ENCODE results near the gene COP1. TPM values are rescaled to one million over a fixed set of nuclear protein-coding genes. Genes with fewer than 3 reads are reported as not detected.

Gene COP1
- polyA plus RNA-seq, 3 donors = 44.0 to 74.2 (median 68.6) TPM

- H2AFZ ChIP-seq (ENCODE audit: insufficient read depth, low read depth, low read length, poor library complexity, severe bottlenecking) = no peak overlapping the region
- no peaks in the 10 kb centered on the region for H3K4me1 ChIP-seq (ENCODE audit: control insufficient read depth in 1 of 2, insufficient read depth in 2 of 2, low read length in 2 of 2)
- no peak overlapping the region for H3K27ac ChIP-seq (ENCODE audit: low read depth in 1 of 2, low read length in 2 of 2)
- intact Hi-C loops (cut with micrococcal nuclease) = no loop called here
- Mint-ChIP-seq H3K4me3 (no peak overlapping the region), H3K9me3 (peaks cover 0 to 2% (median 0%) of the 10 kb centered on the region in 7 donors), H3K4me1 (no peaks in the 10 kb centered on the region), H3K36me3 (peaks cover 54 to 66% of the 10 kb centered on the region in 2 donors), H3K27ac (no peak overlapping the region), H3K27me3 (ENCODE audit: low read depth in 3 of 3) (no peaks in the 10 kb centered on the region)
- H3K27me3 ChIP-seq (ENCODE audit: control insufficient read depth in 2 of 2, insufficient read depth in 2 of 2, low read length in 2 of 2) = no peaks in the 10 kb centered on the region
- H4K20me1 ChIP-seq (ENCODE audit: insufficient read depth, low read length) = peaks cover 100% of the 10 kb centered on the region
- no peak overlapping the region for H3K9ac ChIP-seq (ENCODE audit: insufficient read depth, low read length, poor library complexity, severe bottlenecking)
- WGBS (ENCODE audit: insufficient coverage) = no CpG with 5 or more reads among the region's 2 CpGs
- peaks cover 41 to 91% of the 10 kb centered on the region in 2 donors for H3K36me3 ChIP-seq (replicated peaks in 1 of 2; ENCODE audit: control insufficient read depth in 1 of 2, insufficient read depth in 2 of 2, low read length in 2 of 2)
- no peak for DNase-seq
- peaks cover 81% of the 10 kb centered on the region for H3K79me2 ChIP-seq (ENCODE audit: insufficient read depth, low read length)
- H3K4me3 ChIP-seq (replicated peaks in 1 of 3; ENCODE audit: low read depth in 2 of 3, low read length in 3 of 3) = no peak overlapping the region
- no peaks in the 10 kb centered on the region for H3K9me3 ChIP-seq (replicated peaks in 1 of 2; ENCODE audit: control insufficient read depth in 1 of 2, insufficient read depth in 1 of 2, low read length in 2 of 2)
- no peak overlapping the region for H3K4me2 ChIP-seq (replicated peaks; ENCODE audit: extremely low read depth, low read length, poor library complexity, severe bottlenecking)
- TF ChIP-seq, protein P1, sequence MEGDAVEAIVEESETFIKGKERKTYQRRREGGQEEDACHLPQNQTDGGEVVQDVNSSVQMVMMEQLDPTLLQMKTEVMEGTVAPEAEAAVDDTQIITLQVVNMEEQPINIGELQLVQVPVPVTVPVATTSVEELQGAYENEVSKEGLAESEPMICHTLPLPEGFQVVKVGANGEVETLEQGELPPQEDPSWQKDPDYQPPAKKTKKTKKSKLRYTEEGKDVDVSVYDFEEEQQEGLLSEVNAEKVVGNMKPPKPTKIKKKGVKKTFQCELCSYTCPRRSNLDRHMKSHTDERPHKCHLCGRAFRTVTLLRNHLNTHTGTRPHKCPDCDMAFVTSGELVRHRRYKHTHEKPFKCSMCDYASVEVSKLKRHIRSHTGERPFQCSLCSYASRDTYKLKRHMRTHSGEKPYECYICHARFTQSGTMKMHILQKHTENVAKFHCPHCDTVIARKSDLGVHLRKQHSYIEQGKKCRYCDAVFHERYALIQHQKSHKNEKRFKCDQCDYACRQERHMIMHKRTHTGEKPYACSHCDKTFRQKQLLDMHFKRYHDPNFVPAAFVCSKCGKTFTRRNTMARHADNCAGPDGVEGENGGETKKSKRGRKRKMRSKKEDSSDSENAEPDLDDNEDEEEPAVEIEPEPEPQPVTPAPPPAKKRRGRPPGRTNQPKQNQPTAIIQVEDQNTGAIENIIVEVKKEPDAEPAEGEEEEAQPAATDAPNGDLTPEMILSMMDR (IDR thresholded peaks at IDR 0.05) = no peak
These were observed 41.5 kb downstream of the COP1 start for GRCh38 chr1:176165573-176165972.

GRCh38 chr1:176164014-176164678 is 42.9 kb downstream of the COP1 start:
- no peak for DNase-seq
- Histone ChIP-seq H3K4me3 (replicated peaks in 1 of 3; ENCODE audit: low read depth in 2 of 3, low read length in 3 of 3) (no peak overlapping the region), H3K4me2 (replicated peaks; ENCODE audit: extremely low read depth, low read length, poor library complexity, severe bottlenecking) (no peak overlapping the region), H3K36me3 (replicated peaks in 1 of 2; ENCODE audit: control insufficient read depth in 1 of 2, insufficient read depth in 2 of 2, low read length in 2 of 2) (peaks cover 49 to 93% of the 10 kb centered on the region in 2 donors), H3K9ac (ENCODE audit: insufficient read depth, low read length, poor library complexity, severe bottlenecking) (no peak overlapping the region), H3K79me2 (ENCODE audit: insufficient read depth, low read length) (peaks cover 80% of the 10 kb centered on the region), H3K27ac (ENCODE audit: low read depth in 1 of 2, low read length in 2 of 2) (peak overlapping the region in 1 of 2 donors; percentile 13), H3K4me1 (ENCODE audit: control insufficient read depth in 1 of 2, insufficient read depth in 2 of 2, low read length in 2 of 2) (no peaks in the 10 kb centered on the region), H2AFZ (ENCODE audit: insufficient read depth, low read depth, low read length, poor library complexity, severe bottlenecking) (no peak overlapping the region), H3K27me3 (ENCODE audit: control insufficient read depth in 2 of 2, insufficient read depth in 2 of 2, low read length in 2 of 2) (no peaks in the 10 kb centered on the region), H3K9me3 (replicated peaks in 1 of 2; ENCODE audit: control insufficient read depth in 1 of 2, insufficient read depth in 1 of 2, low read length in 2 of 2) (peaks cover 0 to 4% of the 10 kb centered on the region in 2 donors), H4K20me1 (ENCODE audit: insufficient read depth, low read length) (peaks cover 87% of the 10 kb centered on the region)
- Mint-ChIP-seq H3K27ac (peak overlapping the region in 1 of 7 donors; percentile 9), H3K36me3 (peaks cover 54 to 68% of the 10 kb centered on the region in 2 donors), H3K4me3 (no peak overlapping the region), H3K9me3 (peaks cover 0 to 6% (median 3%) of the 10 kb centered on the region in 7 donors), H3K4me1 (no peaks in the 10 kb centered on the region), H3K27me3 (ENCODE audit: low read depth in 3 of 3) (no peaks in the 10 kb centered on the region)
- intact Hi-C loops (cut with micrococcal nuclease) = no loop called here
- WGBS (ENCODE audit: insufficient coverage) = no CpG with 5 or more reads among the region's 2 CpGs
- TF ChIP-seq, protein P1 (IDR thresholded peaks at IDR 0.05) = no peak

All from CD14-positive monocyte (primary cell).